OCI-LY7 (cell line): ENCODE data around the gene EIF3M.

ENCODE experiments used
- EZH2phosphoT487 ChIP-seq: fragments of 200-600 bp; sonication (generic); IDR thresholded peaks from 2 replicates; pipeline ENCODE4 v1.6.1; 2018; ENCODE audit warnings: low read depth, borderline replicate concordance, mild to moderate bottlenecking, mixed run types, antibody characterized with exemption, low read length, moderate library complexity, mixed read lengths
- TF ChIP-seq, protein P1 (sequence below): fragments of 200-600 bp; sonication (generic); conservative IDR thresholded peaks from 2 replicates; pipeline ENCODE4 v1.5.1; 2014; ENCODE audit warnings: mild to moderate bottlenecking, antibody characterized with exemption, low read length, moderate library complexity, mixed read lengths

DNA sequence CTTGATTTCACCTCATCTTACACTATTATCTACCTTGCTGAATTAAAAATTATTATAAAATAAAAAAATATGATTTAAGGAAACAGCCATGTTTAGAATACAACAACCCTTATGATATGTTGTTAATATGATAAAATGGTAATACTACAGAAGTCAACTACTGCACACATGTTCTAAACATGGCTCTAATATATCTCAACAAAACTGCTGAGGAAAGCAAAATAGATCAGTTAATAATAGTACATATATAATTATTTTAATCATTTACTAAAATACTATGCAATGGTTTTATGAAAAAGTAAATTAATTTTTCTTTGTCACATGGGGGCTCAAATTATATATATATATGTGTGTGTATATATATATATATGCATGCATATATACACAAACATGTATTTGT lies 57.7 kb downstream of the EIF3M start:
- TF ChIP-seq, protein P1, sequence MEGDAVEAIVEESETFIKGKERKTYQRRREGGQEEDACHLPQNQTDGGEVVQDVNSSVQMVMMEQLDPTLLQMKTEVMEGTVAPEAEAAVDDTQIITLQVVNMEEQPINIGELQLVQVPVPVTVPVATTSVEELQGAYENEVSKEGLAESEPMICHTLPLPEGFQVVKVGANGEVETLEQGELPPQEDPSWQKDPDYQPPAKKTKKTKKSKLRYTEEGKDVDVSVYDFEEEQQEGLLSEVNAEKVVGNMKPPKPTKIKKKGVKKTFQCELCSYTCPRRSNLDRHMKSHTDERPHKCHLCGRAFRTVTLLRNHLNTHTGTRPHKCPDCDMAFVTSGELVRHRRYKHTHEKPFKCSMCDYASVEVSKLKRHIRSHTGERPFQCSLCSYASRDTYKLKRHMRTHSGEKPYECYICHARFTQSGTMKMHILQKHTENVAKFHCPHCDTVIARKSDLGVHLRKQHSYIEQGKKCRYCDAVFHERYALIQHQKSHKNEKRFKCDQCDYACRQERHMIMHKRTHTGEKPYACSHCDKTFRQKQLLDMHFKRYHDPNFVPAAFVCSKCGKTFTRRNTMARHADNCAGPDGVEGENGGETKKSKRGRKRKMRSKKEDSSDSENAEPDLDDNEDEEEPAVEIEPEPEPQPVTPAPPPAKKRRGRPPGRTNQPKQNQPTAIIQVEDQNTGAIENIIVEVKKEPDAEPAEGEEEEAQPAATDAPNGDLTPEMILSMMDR, result no peak
- TF ChIP-seq EZH2phosphoT487, result no peak
